Fibroblast of skin of scalp (primary cell): ENCODE measurements around the gene KCNC2.

Source experiments
- DNase-seq: peaks from one replicate; pipeline ENCODE4 v3.0.0-alpha.2; 2013

Gene KCNC2

DNA sequence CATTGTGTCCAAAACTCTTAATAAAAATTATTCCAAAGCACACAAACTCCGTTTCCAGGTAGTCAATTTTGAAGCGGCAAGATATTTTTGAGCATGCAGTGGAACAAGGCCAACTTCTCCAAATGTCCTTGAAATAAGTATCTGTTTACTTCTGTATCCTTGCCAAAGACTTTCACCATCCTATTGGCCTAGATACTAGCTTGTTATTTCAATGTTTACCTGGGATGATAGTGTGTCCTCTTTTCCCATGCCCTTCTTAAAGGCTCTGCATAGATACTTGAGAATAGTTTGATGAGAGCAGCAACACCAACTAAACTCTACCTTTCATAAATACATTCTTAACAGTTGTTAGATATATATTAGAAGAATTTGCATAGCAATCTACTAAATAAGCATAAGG, 160.9 kb downstream of the KCNC2 start:
- DNase-seq: no peak

DNA sequence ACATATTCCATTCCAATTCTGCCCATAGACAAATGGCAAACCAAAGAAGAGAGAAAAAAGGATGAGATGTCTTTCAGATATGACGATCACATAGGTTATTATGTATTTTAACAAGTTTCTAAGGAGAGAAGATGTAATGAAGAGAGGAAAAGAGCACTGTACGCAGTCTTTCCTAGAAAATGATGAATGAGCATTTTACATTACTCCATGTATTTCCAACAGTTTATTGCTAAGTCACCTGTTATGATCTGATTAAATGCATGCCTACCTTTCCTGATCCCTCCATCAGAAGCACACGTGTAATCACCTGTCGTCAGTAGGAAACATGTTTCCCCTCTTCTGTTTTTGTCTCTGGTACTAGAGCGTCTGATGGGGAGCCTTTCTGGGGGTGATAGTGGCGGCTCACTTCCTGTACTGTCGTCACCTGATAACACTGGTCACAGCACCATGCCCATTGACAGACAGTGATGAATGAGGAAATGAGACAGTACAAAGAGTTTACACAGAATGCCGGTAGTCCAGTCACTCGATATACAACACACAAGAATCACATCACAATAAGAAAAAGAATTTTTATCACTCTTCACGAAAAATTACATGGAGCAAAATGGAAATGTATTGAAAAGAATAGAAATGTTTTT, 161.6 kb downstream of the KCNC2 start:
- no peak for DNase-seq

DNA sequence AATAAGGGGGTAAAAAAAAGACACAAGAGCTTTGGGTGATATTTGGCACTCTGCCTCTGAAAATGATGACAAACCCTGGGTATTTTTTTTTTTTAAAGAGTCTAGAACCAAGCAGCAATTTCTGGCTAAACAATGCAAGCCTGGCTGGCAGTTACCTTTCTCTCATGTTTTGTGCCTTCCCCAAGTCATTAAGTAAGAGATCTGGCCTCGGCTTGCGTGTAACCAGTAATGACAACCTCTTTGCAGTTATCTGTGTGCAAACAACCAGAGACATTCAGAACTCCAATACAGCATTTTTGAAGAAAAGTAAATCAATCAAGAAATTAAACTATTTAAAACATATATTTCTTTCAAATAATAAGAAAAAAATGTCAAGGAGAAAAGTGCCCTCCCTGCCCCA, 167.5 kb downstream of the KCNC2 start:
- no peak for DNase-seq

DNA sequence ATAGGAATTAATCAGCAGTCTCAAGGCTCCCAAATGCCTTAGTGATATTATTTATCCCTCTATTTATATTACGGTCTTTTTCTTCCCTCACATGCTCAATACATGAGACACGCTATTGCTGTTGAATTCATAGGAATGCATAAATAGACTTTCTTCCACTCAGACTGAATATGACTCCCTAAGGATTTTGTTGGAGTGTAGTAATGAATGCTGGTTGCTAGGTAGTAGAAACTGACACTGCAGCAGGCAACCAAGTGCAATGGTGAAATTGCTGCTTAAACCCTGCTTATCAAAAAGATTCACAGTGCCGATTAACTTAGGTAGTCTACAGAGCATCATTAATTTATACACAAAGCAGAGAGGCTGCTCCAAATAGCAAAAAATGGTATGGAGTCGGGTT, 168.2 kb downstream of the KCNC2 start:
- no peak for DNase-seq

DNA sequence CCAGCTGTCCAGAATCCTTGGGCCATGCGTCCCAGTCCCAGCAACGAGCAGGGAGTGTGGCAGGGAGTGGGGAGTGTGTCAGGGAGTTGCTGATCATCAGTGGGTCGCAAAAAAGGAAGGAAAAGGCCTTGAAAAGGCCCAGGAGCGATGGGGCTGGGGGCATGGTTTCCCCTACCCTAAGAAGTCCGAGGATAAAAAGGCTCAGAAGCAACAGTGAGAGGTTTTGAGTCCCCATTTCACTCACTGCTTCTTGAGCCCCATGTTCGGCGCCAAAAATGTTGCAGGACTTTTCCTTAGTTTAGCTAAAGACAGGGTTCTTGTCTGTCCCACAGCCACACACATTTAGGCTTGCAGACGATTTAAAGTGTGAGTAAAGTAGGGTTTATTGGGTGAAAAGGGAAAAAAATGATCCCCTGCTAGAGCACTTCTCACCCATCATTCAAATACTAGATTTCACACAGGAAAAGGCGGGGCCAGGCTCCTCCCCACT, 189.5 kb downstream of the KCNC2 start:
- DNase-seq: peak; percentile 3

DNA sequence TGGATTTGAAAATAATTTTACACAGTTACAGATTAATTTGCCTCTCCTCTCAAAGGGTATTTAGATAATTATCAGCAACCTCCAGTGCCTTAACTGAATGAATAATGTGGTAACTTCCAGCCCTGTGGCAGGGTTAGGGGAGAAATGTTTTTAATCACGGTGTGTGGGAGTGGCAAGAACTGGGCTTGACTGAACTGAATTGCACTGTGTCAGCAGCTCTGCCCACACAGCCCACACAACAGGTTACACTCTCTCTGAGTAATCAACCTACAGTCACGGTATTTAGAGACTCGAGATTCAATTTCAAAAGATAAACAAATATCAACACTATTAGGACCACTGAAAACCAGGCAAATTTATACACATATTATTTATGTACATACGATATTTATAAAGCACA, 198.5 kb downstream of the KCNC2 start:
- DNase-seq: no peak

DNA sequence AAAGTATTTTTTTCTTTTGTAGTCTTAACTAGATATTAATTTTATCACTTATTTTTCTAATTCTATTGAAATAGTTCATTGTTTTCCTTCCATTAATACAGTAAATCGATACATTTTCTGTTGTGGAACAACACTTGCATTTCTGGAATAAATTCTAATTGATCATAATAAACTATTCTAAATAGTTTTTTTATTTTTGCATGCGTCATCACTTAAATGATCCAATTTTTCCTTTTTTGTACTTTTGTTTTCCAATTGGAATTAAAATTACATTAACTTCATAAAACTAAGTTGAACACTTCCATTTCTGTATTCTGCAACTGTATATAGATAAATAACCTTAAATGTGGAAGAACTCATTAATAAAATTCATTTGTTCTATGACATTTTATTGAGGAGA, 202.5 kb downstream of the KCNC2 start:
- DNase-seq: no peak

DNA sequence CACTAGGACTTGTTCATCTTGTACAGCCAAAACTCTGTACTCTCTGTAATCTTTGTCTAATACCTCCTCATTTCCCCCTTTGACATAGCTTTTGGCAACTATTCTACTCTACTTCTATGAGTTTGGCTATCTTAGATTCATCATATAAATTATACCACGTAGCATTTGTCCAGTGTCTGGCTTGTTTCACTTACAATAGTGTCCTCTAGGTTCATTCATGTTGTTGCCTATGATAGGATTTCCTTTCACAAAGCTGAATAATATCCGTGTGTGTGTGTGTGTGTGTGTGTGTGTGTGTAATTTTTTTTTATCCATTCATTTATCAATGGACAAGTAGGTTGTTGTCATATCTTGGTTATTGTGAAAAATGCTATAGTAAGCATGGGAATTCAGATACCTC, 209.5 kb downstream of the KCNC2 start:
- DNase-seq: no peak

DNA sequence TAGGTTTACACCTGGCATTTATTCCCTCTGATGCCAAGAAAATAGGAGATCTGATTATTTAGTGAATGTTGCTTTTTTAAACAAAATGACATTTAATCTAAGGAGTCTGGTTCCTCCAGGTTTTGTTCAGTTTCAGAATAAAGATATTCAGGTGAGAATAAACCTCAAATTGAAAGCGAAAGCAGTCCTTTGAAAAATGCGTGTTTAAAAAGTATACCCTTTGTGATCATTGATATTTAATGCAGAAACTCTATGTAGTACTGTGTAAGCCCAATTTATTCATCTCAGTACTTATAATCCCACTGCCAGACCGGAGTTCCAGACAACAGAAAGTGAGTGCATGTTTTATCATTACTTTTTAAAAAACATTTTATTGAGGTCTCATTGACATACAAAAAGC, 210.2 kb downstream of the KCNC2 start:
- no peak for DNase-seq
